Kidney glomerular epithelial cell (primary cell): ENCODE results near the gene TMEM18.
"Not testable (repeated sequence)": the region's sequence is repeated elsewhere in the genome, so short reads cannot be mapped to it uniquely, and the experiment has no call there.

Experiments
- DNase-seq: peaks from one replicate; lab custom pipeline; 2025; lab: John Stamatoyannopoulos, UW

The TMEM18 gene

GRCh38 chr2:693606-694005, 16.4 kb upstream of the TMEM18 start:
- peak; percentile 36 for DNase-seq

- peak; percentile 62 for DNase-seq
Measured at GRCh38 chr2:692767-693166, 15.6 kb upstream of the TMEM18 start.

- no peak for DNase-seq
Measured at GRCh38 chr2:691821-692761, 14.9 kb upstream of the TMEM18 start.

- no peak for DNase-seq
Measured at GRCh38 chr2:690799-691198, 13.6 kb upstream of the TMEM18 start.

GRCh38 chr2:689877-690510, 12.8 kb upstream of the TMEM18 start:
- no peak for DNase-seq

- DNase-seq = peak; percentile 48
Measured at GRCh38 chr2:689237-689636, 12.0 kb upstream of the TMEM18 start.

- no peak for DNase-seq
Measured at GRCh38 chr2:688504-689076, 11.4 kb upstream of the TMEM18 start.

GRCh38 chr2:685421-685820, 8.2 kb upstream of the TMEM18 start:
- DNase-seq = no peak

GRCh38 chr2:684913-685312, 7.7 kb upstream of the TMEM18 start:
- DNase-seq = not testable (repeated sequence)

GRCh38 chr2:682226-682625, 5.0 kb upstream of the TMEM18 start:
- DNase-seq = no peak

GRCh38 chr2:681312-681711, 4.1 kb upstream of the TMEM18 start:
- DNase-seq = no peak

- DNase-seq = no peak
Measured at GRCh38 chr2:680496-680895, 3.3 kb upstream of the TMEM18 start.

- DNase-seq = no peak
Measured at GRCh38 chr2:678964-679363, 1.8 kb upstream of the TMEM18 start.

- DNase-seq = no peak
Measured at GRCh38 chr2:677959-678550, 849 bp upstream of the TMEM18 start.

GRCh38 chr2:676647-677055, 555 bp downstream of the TMEM18 start:
- peak; percentile 98 for DNase-seq

- DNase-seq = peak; percentile 87
Measured at GRCh38 chr2:675982-676646, 1.1 kb downstream of the TMEM18 start.

- no peak for DNase-seq
Measured at GRCh38 chr2:675460-675859, 1.7 kb downstream of the TMEM18 start.

GRCh38 chr2:675051-675450, 2.2 kb downstream of the TMEM18 start:
- DNase-seq = no peak

GRCh38 chr2:674321-674985, 2.8 kb downstream of the TMEM18 start:
- DNase-seq = no peak

- DNase-seq = peak; percentile 37
Measured at GRCh38 chr2:673615-674320, 3.4 kb downstream of the TMEM18 start.

GRCh38 chr2:673016-673415, 4.2 kb downstream of the TMEM18 start:
- no peak for DNase-seq
